Testis (tissue), 2 donors: ENCODE measurements around the gene VWDE.

Experiments used
- POLR2A ChIP-seq: fragments of 450-650 bp; IDR thresholded peaks from one replicate; pipeline ENCODE4 v1.6.1; 2017; ENCODE audit warnings: antibody characterized with exemption, mild to moderate bottlenecking, moderate library complexity
- TF ChIP-seq, protein P1 (sequence below), 3 experiments: fragments of 450-650 bp in 2 of 3; fragments of 200-600 bp in 1 of 3; sonication (generic) in 1 of 3; IDR thresholded peaks; one replicate each; pipeline ENCODE4 v1.5.1; 2016 to 2019; ENCODE audit warnings: antibody characterized with exemption in 3 of 3, mild to moderate bottlenecking in 2 of 3, moderate library complexity in 1 of 3

DNA sequence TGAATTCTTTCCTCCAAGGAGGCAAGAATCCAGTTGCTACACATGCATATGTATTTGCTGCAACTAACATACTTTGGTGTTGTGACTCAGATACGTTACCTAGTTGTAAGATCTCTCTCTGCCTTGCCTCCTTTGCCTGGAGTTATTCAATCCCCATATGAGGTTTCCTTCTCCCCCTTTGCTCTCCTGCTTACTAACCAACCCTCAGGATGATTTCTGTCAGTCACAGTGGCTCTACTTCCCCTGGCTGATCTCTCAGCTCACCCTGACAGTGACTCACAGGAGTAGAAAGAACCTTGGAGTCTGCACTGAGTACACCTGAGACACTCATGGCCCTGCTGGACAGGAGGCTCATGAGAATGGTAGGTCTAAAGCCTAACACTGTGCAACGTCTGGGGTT is 100.6 kb downstream of the VWDE start:
- TF ChIP-seq, protein P1, sequence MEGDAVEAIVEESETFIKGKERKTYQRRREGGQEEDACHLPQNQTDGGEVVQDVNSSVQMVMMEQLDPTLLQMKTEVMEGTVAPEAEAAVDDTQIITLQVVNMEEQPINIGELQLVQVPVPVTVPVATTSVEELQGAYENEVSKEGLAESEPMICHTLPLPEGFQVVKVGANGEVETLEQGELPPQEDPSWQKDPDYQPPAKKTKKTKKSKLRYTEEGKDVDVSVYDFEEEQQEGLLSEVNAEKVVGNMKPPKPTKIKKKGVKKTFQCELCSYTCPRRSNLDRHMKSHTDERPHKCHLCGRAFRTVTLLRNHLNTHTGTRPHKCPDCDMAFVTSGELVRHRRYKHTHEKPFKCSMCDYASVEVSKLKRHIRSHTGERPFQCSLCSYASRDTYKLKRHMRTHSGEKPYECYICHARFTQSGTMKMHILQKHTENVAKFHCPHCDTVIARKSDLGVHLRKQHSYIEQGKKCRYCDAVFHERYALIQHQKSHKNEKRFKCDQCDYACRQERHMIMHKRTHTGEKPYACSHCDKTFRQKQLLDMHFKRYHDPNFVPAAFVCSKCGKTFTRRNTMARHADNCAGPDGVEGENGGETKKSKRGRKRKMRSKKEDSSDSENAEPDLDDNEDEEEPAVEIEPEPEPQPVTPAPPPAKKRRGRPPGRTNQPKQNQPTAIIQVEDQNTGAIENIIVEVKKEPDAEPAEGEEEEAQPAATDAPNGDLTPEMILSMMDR (IDR thresholded peaks at IDR 0.05) = no peak
- no peak for TF ChIP-seq POLR2A
